Ishikawa (cell line): Measurements from ENCODE around the gene RAB12.

Source experiments
- CEBPB ChIP-seq: IDR thresholded peaks from 2 replicates; pipeline ENCODE4 v1.6.1; 2012
- CREB1 ChIP-seq: IDR thresholded peaks from 2 replicates; pipeline ENCODE4 v1.6.1; 2012; ENCODE audit warnings: low read depth
- EGR1 ChIP-seq: IDR thresholded peaks from 2 replicates; pipeline ENCODE4 v1.6.1; 2012
- EP300 ChIP-seq: IDR thresholded peaks from 2 replicates; pipeline ENCODE4 v1.6.1; 2012; ENCODE audit warnings: borderline replicate concordance
- FOXM1 ChIP-seq: IDR thresholded peaks from 2 replicates; pipeline ENCODE4 v1.6.1; 2012; ENCODE audit warnings: low read depth, borderline replicate concordance
- NFIC ChIP-seq: IDR thresholded peaks from 2 replicates; pipeline ENCODE4 v1.6.1; 2012
- RAD21 ChIP-seq: IDR thresholded peaks from 2 replicates; pipeline ENCODE4 v1.6.1; 2012; ENCODE audit warnings: low read depth
- TCF12 ChIP-seq: IDR thresholded peaks from 2 replicates; pipeline ENCODE4 v1.6.1; 2012; ENCODE audit warnings: low read depth
- TEAD4 ChIP-seq: IDR thresholded peaks from 2 replicates; pipeline ENCODE4 v1.6.1; 2012
- YY1 ChIP-seq: IDR thresholded peaks from 2 replicates; pipeline ENCODE4 v1.6.1; 2012; ENCODE audit warnings: low read depth
- ZBTB7A ChIP-seq: IDR thresholded peaks from 2 replicates; pipeline ENCODE4 v1.6.1; 2012; ENCODE audit warnings: low read depth
- TF ChIP-seq, protein P1 (sequence below): IDR thresholded peaks from 2 replicates; pipeline ENCODE4 v1.6.1; 2012
- TF ChIP-seq, protein P2 (sequence below): IDR thresholded peaks from 2 replicates; pipeline ENCODE4 v1.6.1; 2012; ENCODE audit warnings: low read depth, mild to moderate bottlenecking

DNA sequence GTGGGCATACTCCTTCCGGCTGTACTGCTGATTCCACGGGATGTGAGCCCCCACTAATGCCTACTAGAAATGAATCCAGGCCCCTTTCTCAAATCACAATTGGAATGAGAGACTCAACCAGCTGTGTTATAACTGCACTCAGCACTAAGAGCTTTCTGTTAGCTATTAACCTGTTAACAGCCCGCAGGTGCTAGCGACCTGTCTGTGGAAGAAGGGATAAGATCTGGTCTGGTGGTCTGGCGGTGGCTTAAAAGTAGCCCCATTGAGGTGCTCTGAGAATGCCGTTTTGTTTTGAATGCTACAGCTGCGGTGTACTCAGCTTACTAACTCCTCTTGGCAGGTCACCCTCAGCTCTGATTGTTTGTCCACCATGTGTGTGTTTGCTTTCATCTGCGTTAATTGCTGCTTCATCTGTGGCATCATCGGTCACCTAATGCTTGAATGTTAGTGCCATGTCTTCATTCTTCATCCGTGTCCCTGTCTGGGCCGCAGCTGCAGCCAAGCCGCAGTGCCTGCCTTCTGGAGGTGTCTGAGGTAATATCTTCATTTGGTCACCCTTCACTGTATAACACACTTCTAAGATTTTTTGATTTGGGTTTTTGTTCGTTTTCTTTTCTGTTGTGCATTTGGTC, 16.3 kb downstream of the RAB12 start:
- no peak for TF ChIP-seq TCF12
- TF ChIP-seq EGR1 = no peak
- TF ChIP-seq, protein P1, sequence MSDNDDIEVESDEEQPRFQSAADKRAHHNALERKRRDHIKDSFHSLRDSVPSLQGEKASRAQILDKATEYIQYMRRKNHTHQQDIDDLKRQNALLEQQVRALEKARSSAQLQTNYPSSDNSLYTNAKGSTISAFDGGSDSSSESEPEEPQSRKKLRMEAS = no peak
- TF ChIP-seq CEBPB = no peak
- TF ChIP-seq FOXM1 = no peak
- TF ChIP-seq ZBTB7A = no peak
- TF ChIP-seq, protein P2, sequence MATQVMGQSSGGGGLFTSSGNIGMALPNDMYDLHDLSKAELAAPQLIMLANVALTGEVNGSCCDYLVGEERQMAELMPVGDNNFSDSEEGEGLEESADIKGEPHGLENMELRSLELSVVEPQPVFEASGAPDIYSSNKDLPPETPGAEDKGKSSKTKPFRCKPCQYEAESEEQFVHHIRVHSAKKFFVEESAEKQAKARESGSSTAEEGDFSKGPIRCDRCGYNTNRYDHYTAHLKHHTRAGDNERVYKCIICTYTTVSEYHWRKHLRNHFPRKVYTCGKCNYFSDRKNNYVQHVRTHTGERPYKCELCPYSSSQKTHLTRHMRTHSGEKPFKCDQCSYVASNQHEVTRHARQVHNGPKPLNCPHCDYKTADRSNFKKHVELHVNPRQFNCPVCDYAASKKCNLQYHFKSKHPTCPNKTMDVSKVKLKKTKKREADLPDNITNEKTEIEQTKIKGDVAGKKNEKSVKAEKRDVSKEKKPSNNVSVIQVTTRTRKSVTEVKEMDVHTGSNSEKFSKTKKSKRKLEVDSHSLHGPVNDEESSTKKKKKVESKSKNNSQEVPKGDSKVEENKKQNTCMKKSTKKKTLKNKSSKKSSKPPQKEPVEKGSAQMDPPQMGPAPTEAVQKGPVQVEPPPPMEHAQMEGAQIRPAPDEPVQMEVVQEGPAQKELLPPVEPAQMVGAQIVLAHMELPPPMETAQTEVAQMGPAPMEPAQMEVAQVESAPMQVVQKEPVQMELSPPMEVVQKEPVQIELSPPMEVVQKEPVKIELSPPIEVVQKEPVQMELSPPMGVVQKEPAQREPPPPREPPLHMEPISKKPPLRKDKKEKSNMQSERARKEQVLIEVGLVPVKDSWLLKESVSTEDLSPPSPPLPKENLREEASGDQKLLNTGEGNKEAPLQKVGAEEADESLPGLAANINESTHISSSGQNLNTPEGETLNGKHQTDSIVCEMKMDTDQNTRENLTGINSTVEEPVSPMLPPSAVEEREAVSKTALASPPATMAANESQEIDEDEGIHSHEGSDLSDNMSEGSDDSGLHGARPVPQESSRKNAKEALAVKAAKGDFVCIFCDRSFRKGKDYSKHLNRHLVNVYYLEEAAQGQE = no peak
- TF ChIP-seq TEAD4 = no peak
- no peak for TF ChIP-seq EP300
- TF ChIP-seq CREB1 = no peak
- TF ChIP-seq YY1 = no peak
- TF ChIP-seq NFIC = no peak
- no peak for TF ChIP-seq RAD21
